PC-3 (cell line): ENCODE data around the gene IFI44. TPM values are rescaled to one million over a fixed set of nuclear protein-coding genes. Genes with fewer than 3 reads are reported as not detected.

ENCODE experiments used
- ATAC-seq: fragments of 200-7000 bp; cut with Tn5 transposase; 2 replicates; pipeline ENCODE4 v1.9.1; 2020; ENCODE audit warnings: mild to moderate bottlenecking, moderate library complexity
- BruUV-seq: library from RNA; stranded (reverse); fragments of 400-500 nt; replicated peaks from 2 replicates; lab custom pipeline; 2021; lab: Mats Ljungman, UMichigan
- CTCF ChIA-PET: fragments of 300-600 bp; sonication (Branson Sonifier 250); formaldehyde crosslinking; loops from one replicate; lab custom pipeline; 2022; ENCODE audit warnings: antibody characterized with exemption; lab: Charles Lee
- POLR2A ChIA-PET: fragments of 300-600 bp; sonication (Branson Sonifier 250); formaldehyde crosslinking; loops from one replicate; lab custom pipeline; 2022; ENCODE audit warnings: antibody characterized with exemption; ENCODE audit not compliant: unreplicated experiment; lab: Charles Lee
- DNase-seq: peaks from one replicate; pipeline ENCODE4 v3.0.0-alpha.2; 2015
- H2AFZ ChIP-seq: fragments of 300-600 bp; sonication (generic); 2 replicates; pipeline ENCODE4 v1.6.0; 2016; ENCODE audit warnings: antibody characterized with exemption, low read length
- H3F3A ChIP-seq: fragments of 300-600 bp; sonication (generic); one replicate; pipeline ENCODE4 v1.6.0; 2017; ENCODE audit warnings: antibody characterized with exemption, low read length, control low read depth, mild to moderate bottlenecking; ENCODE audit not compliant: unreplicated experiment
- H3K27ac ChIP-seq: fragments of 300-600 bp; sonication (generic); 2 replicates; pipeline ENCODE4 v1.5.1; 2016; ENCODE audit warnings: mild to moderate bottlenecking, low read length
- H3K27me3 ChIP-seq: fragments of 300-600 bp; sonication (generic); 2 replicates; pipeline ENCODE4 v1.6.1; 2016; ENCODE audit warnings: low read length, mixed read lengths
- H3K36me3 ChIP-seq: fragments of 300-600 bp; sonication (generic); 2 replicates; pipeline ENCODE4 v1.6.1; 2016; ENCODE audit warnings: low read depth, mixed run types, low read length, mixed read lengths
- H3K4me1 ChIP-seq: fragments of 300-600 bp; sonication (generic); 2 replicates; pipeline ENCODE4 v1.5.1; 2016; ENCODE audit warnings: low read length; ENCODE audit not compliant: insufficient read depth
- H3K4me2 ChIP-seq: fragments of 300-600 bp; sonication (generic); 2 replicates; pipeline ENCODE4 v1.6.0; 2016; ENCODE audit warnings: low read length
- H3K4me3 ChIP-seq: fragments of 300-600 bp; sonication (generic); 2 replicates; pipeline ENCODE4 v1.5.1; 2016; ENCODE audit warnings: mild to moderate bottlenecking, low read length, mixed read lengths
- H3K79me2 ChIP-seq: fragments of 300-600 bp; sonication (generic); 2 replicates; pipeline ENCODE4 v1.6.1; 2017; ENCODE audit warnings: low read length, mixed read lengths
- H3K9ac ChIP-seq: fragments of 300-600 bp; sonication (generic); 2 replicates; pipeline ENCODE4 v1.6.0; 2016; ENCODE audit warnings: mild to moderate bottlenecking, low read length
- H3K9me2 ChIP-seq: fragments of 300-600 bp; sonication (generic); replicated peaks from 2 replicates; pipeline ENCODE4 v1.6.1; 2016; ENCODE audit warnings: mixed run types, low read length, mixed read lengths
- H3K9me3 ChIP-seq: fragments of 300-600 bp; sonication (generic); 2 replicates; pipeline ENCODE4 v1.6.1; 2016; ENCODE audit warnings: low read length, mixed read lengths
- H4K20me1 ChIP-seq: fragments of 300-600 bp; sonication (generic); 2 replicates; pipeline ENCODE4 v1.6.1; 2016; ENCODE audit warnings: low read length, mixed read lengths
- CTCF ChIP-seq: fragments of 300-600 bp; sonication (generic); conservative IDR thresholded peaks from 2 replicates; pipeline ENCODE4 v1.5.1; 2017; ENCODE audit warnings: antibody characterized with exemption, low read depth, mild to moderate bottlenecking, low read length
- EZH2 ChIP-seq: fragments of 300-600 bp; sonication (generic); IDR thresholded peaks from one replicate; pipeline ENCODE4 v1.6.1; 2017; ENCODE audit warnings: antibody characterized with exemption, mild to moderate bottlenecking, low read length; ENCODE audit not compliant: unreplicated experiment
- EZH2phosphoT487 ChIP-seq: fragments of 300-600 bp; sonication (generic); IDR thresholded peaks from 2 replicates; pipeline ENCODE4 v1.6.1; 2018; ENCODE audit warnings: mild to moderate bottlenecking, antibody characterized with exemption, low read length, borderline replicate concordance
- intact Hi-C: fragments of 100-400 bp; cut with micrococcal nuclease; formaldehyde crosslinking; loops from 2 replicates; pipeline ENCODE4 v1.9.0; 2023
- total RNA-seq: library from RNA; depleted of rRNA; stranded (reverse); fragments of >200 nt; gene quantifications from 2 replicates; pipeline ENCODE4 v1.2.3, GENCODE V29; 2014

The IFI44 gene
- total RNA-seq, 1 experiment from 2014 or later, result 10.4 TPM

- no peak for TF ChIP-seq EZH2
- peak; percentile 92 for TF ChIP-seq CTCF
- Histone ChIP-seq H3K4me3 (no peak overlapping the region), H3K79me2 (no peaks in the 10 kb centered on the region), H3F3A (no peaks in the 10 kb centered on the region), H3K27me3 (no peaks in the 10 kb centered on the region), H2AFZ (no peak overlapping the region), H3K36me3 (no peaks in the 10 kb centered on the region), H3K27ac (no peak overlapping the region), H4K20me1 (no peaks in the 10 kb centered on the region), H3K9ac (no peak overlapping the region), H3K9me2 (no peaks in the 10 kb centered on the region), H3K9me3 (no peaks in the 10 kb centered on the region), H3K4me1 (no peaks in the 10 kb centered on the region), H3K4me2 (no peak overlapping the region)
- intact Hi-C loops, result loop anchor here (1.0 to 5.0 kb wide), 3 partner anchors 59 to 546 kb away; no protein-coding TSS in a partner anchor
- ATAC-seq (peak; percentile 74), DNase-seq (peak; percentile 81)
- ChIA-PET CTCF (interaction anchor here (1.0 kb wide), 1 partner anchor 59 kb away, joined by 5 read pairs; no protein-coding TSS in a partner anchor), POLR2A (no interaction called here)
- no TSS peak for BruUV-seq
These were observed 26.8 kb downstream of the IFI44 start for GRCh38 chr1:78676347-78676982.

GRCh38 chr1:78676993-78677392 is 27.4 kb downstream of the IFI44 start:
- POLR2A ChIA-PET, result no interaction called here
- Histone ChIP-seq H2AFZ (no peak overlapping the region), H3K36me3 (no peaks in the 10 kb centered on the region), H3K9me3 (no peaks in the 10 kb centered on the region), H3K4me1 (peaks cover 2% of the 10 kb centered on the region), H3K9ac (no peak overlapping the region), H3K4me2 (no peak overlapping the region), H3K27me3 (no peaks in the 10 kb centered on the region), H3F3A (no peaks in the 10 kb centered on the region), H4K20me1 (no peaks in the 10 kb centered on the region), H3K79me2 (no peaks in the 10 kb centered on the region), H3K9me2 (no peaks in the 10 kb centered on the region), H3K4me3 (no peak overlapping the region), H3K27ac (no peak overlapping the region)
- BruUV-seq, result no TSS peak
- TF ChIP-seq EZH2phosphoT487 (no peak), EZH2 (no peak), CTCF (no peak)
- DNase-seq (no peak), ATAC-seq (0 out of 2 replicates have a peak, but pooled peaks have one; percentile 38)
- intact Hi-C loops, result loop anchor here (1.0 to 5.0 kb wide), 3 partner anchors 60 to 547 kb away; no protein-coding TSS in a partner anchor
- CTCF ChIA-PET, result no interaction called here

DNA sequence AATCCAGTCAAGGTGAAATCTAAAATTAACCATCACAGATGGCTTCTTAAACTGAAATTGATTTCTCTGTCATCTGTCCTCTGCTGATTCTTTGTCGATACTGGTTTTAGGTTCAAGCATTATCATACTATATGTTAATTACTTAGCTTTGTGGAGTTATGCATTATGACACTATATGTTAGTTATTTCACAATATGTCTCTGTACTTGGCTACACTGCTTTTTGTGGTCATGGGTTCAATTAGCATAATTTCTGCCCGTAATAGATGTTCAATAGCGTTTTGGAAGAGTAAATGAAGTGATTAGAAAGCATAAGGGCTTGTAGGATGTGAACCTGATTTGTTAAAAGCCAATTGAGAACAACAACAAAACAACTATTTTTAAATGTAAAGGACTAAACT is 28.2 kb downstream of the IFI44 start:
- Histone ChIP-seq H3K4me2 (no peak overlapping the region), H3F3A (no peaks in the 10 kb centered on the region), H3K36me3 (no peaks in the 10 kb centered on the region), H3K4me3 (no peak overlapping the region), H4K20me1 (no peaks in the 10 kb centered on the region), H3K9me3 (no peaks in the 10 kb centered on the region), H2AFZ (no peak overlapping the region), H3K79me2 (no peaks in the 10 kb centered on the region), H3K9ac (no peak overlapping the region), H3K9me2 (no peaks in the 10 kb centered on the region), H3K27ac (no peak overlapping the region), H3K27me3 (no peaks in the 10 kb centered on the region), H3K4me1 (peaks cover 10% of the 10 kb centered on the region)
- no peak for TF ChIP-seq EZH2
- TF ChIP-seq CTCF, result no peak
- TF ChIP-seq EZH2phosphoT487, result no peak
- ChIA-PET CTCF (interaction anchor here (0.5 kb wide), 1 partner anchor 1100 kb away, joined by 3 read pairs; no protein-coding TSS in a partner anchor), POLR2A (no interaction called here)
- ATAC-seq (no peak), DNase-seq (no peak)
- BruUV-seq, result no TSS peak
- intact Hi-C loops, result loop anchor here (5.0 kb wide), 1 partner anchor 320 kb away; no protein-coding TSS in a partner anchor
